ENCODE results near the gene GRIA4.

- no peak for TF ChIP-seq CTCF (IDR thresholded peaks at IDR 0.05)
- TF ChIP-seq POLR2A (IDR thresholded peaks at IDR 0.05), result no peak
Observed at GRCh38 chr11:105923252-105923651, 313.4 kb downstream of the GRIA4 start.

Data from heart left ventricle (tissue), 13 donors.